ACC112 (cell line): Measurements from ENCODE around the gene DYNC1H1.

Source experiments
- H2AFZ ChIP-seq: fragments of 200-600 bp; sonication (generic); one replicate; pipeline ENCODE4 v1.6.0; 2017; ENCODE audit warnings: antibody characterized with exemption, low read length; ENCODE audit not compliant: unreplicated experiment
- H3K27ac ChIP-seq: fragments of 200-600 bp; sonication (generic); 2 replicates; pipeline ENCODE4 v1.5.1; 2014; ENCODE audit warnings: low read depth, mild to moderate bottlenecking, antibody characterized with exemption, low read length, moderate library complexity
- H3K27me3 ChIP-seq: fragments of 200-600 bp; sonication (generic); 2 replicates; pipeline ENCODE4 v1.6.1; 2014; ENCODE audit warnings: mild to moderate bottlenecking, antibody characterized with exemption, low read length, moderate library complexity, mixed read lengths; ENCODE audit not compliant: insufficient read depth
- H3K36me3 ChIP-seq: fragments of 200-600 bp; sonication (generic); 2 replicates; pipeline ENCODE4 v1.6.1; 2016; ENCODE audit warnings: mild to moderate bottlenecking, antibody characterized with exemption, low read length, moderate library complexity, mixed read lengths; ENCODE audit not compliant: insufficient read depth
- H3K4me1 ChIP-seq: fragments of 200-600 bp; sonication (generic); one replicate; pipeline ENCODE4 v1.6.1; 2016; ENCODE audit warnings: low read length, mixed read lengths; ENCODE audit not compliant: insufficient read depth, unreplicated experiment, control insufficient read depth
- H3K4me3 ChIP-seq: fragments of 200-600 bp; sonication (generic); 2 replicates; pipeline ENCODE4 v1.5.1; 2014; ENCODE audit warnings: mild to moderate bottlenecking, low read depth, low read length
- H3K79me2 ChIP-seq: fragments of 200-600 bp; sonication (generic); one replicate; pipeline ENCODE4 v1.6.0; 2016; ENCODE audit warnings: low read length; ENCODE audit not compliant: control insufficient read depth, unreplicated experiment, insufficient read depth

DYNC1H1 gene

GRCh38 chr14:101992708-101993107 lies 28.3 kb downstream of the DYNC1H1 start:
- Histone ChIP-seq H3K4me3 (no peak overlapping the region), H2AFZ (no peak overlapping the region), H3K27ac (no peak overlapping the region), H3K4me1 (no peaks in the 10 kb centered on the region), H3K36me3 (peaks cover 58% of the 10 kb centered on the region), H3K79me2 (peaks cover 43% of the 10 kb centered on the region), H3K27me3 (no peaks in the 10 kb centered on the region)

- H2AFZ ChIP-seq: no peak overlapping the region
- H3K27ac ChIP-seq: no peak overlapping the region
- peaks cover 18% of the 10 kb centered on the region for H3K79me2 ChIP-seq
- no peaks in the 10 kb centered on the region for H3K4me1 ChIP-seq
- H3K36me3 ChIP-seq: peaks cover 50% of the 10 kb centered on the region
- H3K4me3 ChIP-seq: no peak overlapping the region
- H3K27me3 ChIP-seq: no peaks in the 10 kb centered on the region
Observed at GRCh38 chr14:101997429-101998336, 33.3 kb downstream of the DYNC1H1 start.

- Histone ChIP-seq H2AFZ (no peak overlapping the region), H3K36me3 (peaks cover 54% of the 10 kb centered on the region), H3K79me2 (peaks cover 9% of the 10 kb centered on the region), H3K4me1 (no peaks in the 10 kb centered on the region), H3K27ac (no peak overlapping the region), H3K4me3 (no peak overlapping the region), H3K27me3 (no peaks in the 10 kb centered on the region)
Observed at GRCh38 chr14:102000902-102001301, 36.5 kb downstream of the DYNC1H1 start.

- H3K36me3 ChIP-seq: peaks cover 78% of the 10 kb centered on the region
- H2AFZ ChIP-seq: no peak overlapping the region
- H3K79me2 ChIP-seq: peaks cover 5% of the 10 kb centered on the region
- no peaks in the 10 kb centered on the region for H3K27me3 ChIP-seq
- no peak overlapping the region for H3K4me3 ChIP-seq
- H3K4me1 ChIP-seq: no peaks in the 10 kb centered on the region
- H3K27ac ChIP-seq: no peak overlapping the region
Observed at GRCh38 chr14:102005336-102005735, 41.0 kb downstream of the DYNC1H1 start.

- H3K79me2 ChIP-seq: peaks cover 3% of the 10 kb centered on the region
- no peak overlapping the region for H2AFZ ChIP-seq
- H3K36me3 ChIP-seq: peaks cover 80% of the 10 kb centered on the region
- H3K4me3 ChIP-seq: no peak overlapping the region
- no peak overlapping the region for H3K27ac ChIP-seq
- no peaks in the 10 kb centered on the region for H3K27me3 ChIP-seq
- no peaks in the 10 kb centered on the region for H3K4me1 ChIP-seq
Observed at GRCh38 chr14:102007916-102008418, 43.6 kb downstream of the DYNC1H1 start.

- Histone ChIP-seq H3K4me3 (no peak overlapping the region), H3K36me3 (peaks cover 80% of the 10 kb centered on the region), H3K4me1 (no peaks in the 10 kb centered on the region), H3K27ac (no peak overlapping the region), H2AFZ (no peak overlapping the region), H3K27me3 (no peaks in the 10 kb centered on the region), H3K79me2 (peaks cover 3% of the 10 kb centered on the region)
Observed at GRCh38 chr14:102008891-102009290, 44.5 kb downstream of the DYNC1H1 start.

GRCh38 chr14:102011631-102012030 lies 47.3 kb downstream of the DYNC1H1 start:
- Histone ChIP-seq H3K4me1 (no peaks in the 10 kb centered on the region), H3K27me3 (no peaks in the 10 kb centered on the region), H3K27ac (no peak overlapping the region), H3K4me3 (no peak overlapping the region), H3K36me3 (peaks cover 86% of the 10 kb centered on the region), H3K79me2 (peaks cover 3% of the 10 kb centered on the region), H2AFZ (no peak overlapping the region)

- H3K27ac ChIP-seq: no peak overlapping the region
- no peaks in the 10 kb centered on the region for H3K4me1 ChIP-seq
- no peaks in the 10 kb centered on the region for H3K27me3 ChIP-seq
- no peak overlapping the region for H3K4me3 ChIP-seq
- H3K36me3 ChIP-seq: peaks cover 87% of the 10 kb centered on the region
- no peak overlapping the region for H2AFZ ChIP-seq
- H3K79me2 ChIP-seq: peaks cover 3% of the 10 kb centered on the region
Observed at GRCh38 chr14:102012336-102012735, 48.0 kb downstream of the DYNC1H1 start.

- H3K27me3 ChIP-seq: no peaks in the 10 kb centered on the region
- peaks cover 83% of the 10 kb centered on the region for H3K36me3 ChIP-seq
- H3K4me1 ChIP-seq: no peaks in the 10 kb centered on the region
- H2AFZ ChIP-seq: no peak overlapping the region
- H3K4me3 ChIP-seq: no peak overlapping the region
- no peak overlapping the region for H3K27ac ChIP-seq
- peaks cover 3% of the 10 kb centered on the region for H3K79me2 ChIP-seq
Observed at GRCh38 chr14:102013669-102014200, 49.4 kb downstream of the DYNC1H1 start.

- Histone ChIP-seq H3K27me3 (no peaks in the 10 kb centered on the region), H3K4me3 (no peak overlapping the region), H3K79me2 (peaks cover 3% of the 10 kb centered on the region), H2AFZ (no peak overlapping the region), H3K27ac (no peak overlapping the region), H3K4me1 (peaks cover 6% of the 10 kb centered on the region), H3K36me3 (peaks cover 79% of the 10 kb centered on the region)
Observed at GRCh38 chr14:102015045-102015685, 50.8 kb downstream of the DYNC1H1 start.
